H1 (cell line): ENCODE measurements around the gene AVPR2. TPM values are rescaled to one million over a fixed set of nuclear protein-coding genes. Genes with fewer than 3 reads are reported as not detected.

Experiments
- CTCF ChIA-PET: fragments of 300-600 bp; sonication (Branson Sonifier 250); formaldehyde crosslinking; loops from one replicate; lab custom pipeline; 2021; ENCODE audit not compliant: partially characterized antibody; lab: Charles Lee
- POLR2A ChIA-PET: fragments of 300-600 bp; sonication (Branson Sonifier 250); formaldehyde crosslinking; loops from one replicate; lab custom pipeline; 2021; ENCODE audit warnings: inconsistent platforms; ENCODE audit not compliant: partially characterized antibody; lab: Charles Lee
- DNase-seq, 2 experiments: peaks; one replicate each; pipeline versions ENCODE4 v3.0.0 to v3.0.0-alpha.2; 2010 to 2022; ENCODE audit warnings: low spot score in 2 of 2, low read depth in 1 of 2, mixed read lengths in 1 of 2
- FAIRE-seq: peaks from 2 replicates; lab custom pipeline; 2011; peaks lifted over from hg19 to GRCh38; lab: Jason Lieb, UNC
- H2AFZ ChIP-seq: 2 replicates; pipeline ENCODE4 v1.8.1; 2012; ENCODE audit warnings: low read length, inconsistent platforms
- H2AK5ac ChIP-seq: 2 replicates; pipeline ENCODE4 v1.6.1; 2013; ENCODE audit warnings: low read depth, low read length
- H2BK120ac ChIP-seq: replicated peaks from 2 replicates; pipeline ENCODE3; 2013; ENCODE audit warnings: low read depth, low read length, inconsistent platforms
- H2BK12ac ChIP-seq: 2 replicates; pipeline ENCODE4 v1.6.1; 2013; ENCODE audit warnings: low read depth, low read length
- H2BK15ac ChIP-seq: 2 replicates; pipeline ENCODE4 v1.6.1; 2013; ENCODE audit warnings: low read length
- H2BK20ac ChIP-seq: 2 replicates; pipeline ENCODE4 v1.6.1; 2013; ENCODE audit warnings: low read length
- H2BK5ac ChIP-seq: 2 replicates; pipeline ENCODE4 v1.6.1; 2013; ENCODE audit warnings: low read depth, low read length
- H3K14ac ChIP-seq: 2 replicates; pipeline ENCODE4 v1.6.1; 2013; ENCODE audit warnings: inconsistent platforms; ENCODE audit not compliant: insufficient read length
- H3K18ac ChIP-seq: 2 replicates; pipeline ENCODE4 v1.6.1; 2013; ENCODE audit warnings: low read length; ENCODE audit errors: extremely low read depth
- H3K23ac ChIP-seq: 2 replicates; pipeline ENCODE4 v1.6.1; 2013; ENCODE audit warnings: inconsistent platforms; ENCODE audit not compliant: insufficient read length
- H3K23me2 ChIP-seq: 2 replicates; pipeline ENCODE4 v1.6.1; 2013; ENCODE audit warnings: low read depth, low read length
- H3K27ac ChIP-seq: 2 replicates; pipeline ENCODE4 v1.6.1; 2011; ENCODE audit warnings: low read depth, low read length, inconsistent platforms
- H3K27me3 ChIP-seq, 4 experiments: replicated peaks in 1 of 4; 1 replicate in 1 of 4; 2 replicates in 3 of 4; pipeline versions ENCODE4 v1.6.1 to v1.8.1; 2011 to 2013; ENCODE audit warnings: low read length in 3 of 4, mild to moderate bottlenecking in 3 of 4, inconsistent platforms in 2 of 4, mixed read lengths in 2 of 4, moderate library complexity in 1 of 4; ENCODE audit not compliant: control insufficient read depth in 3 of 4, insufficient read depth in 3 of 4; ENCODE audit errors: extremely low read depth in 1 of 4
- H3K36me3 ChIP-seq, 4 experiments: 2 replicates each; pipeline versions ENCODE4 v1.6.1 to v1.8.1; 2011 to 2013; ENCODE audit warnings: mild to moderate bottlenecking in 4 of 4, low read length in 3 of 4, moderate library complexity in 2 of 4, control low read depth in 1 of 4, inconsistent platforms in 1 of 4; ENCODE audit not compliant: insufficient read depth in 4 of 4, control insufficient read depth in 2 of 4
- H3K4ac ChIP-seq: replicated peaks from 2 replicates; pipeline ENCODE3; 2013; ENCODE audit warnings: low read length, low read depth, mixed read lengths, inconsistent platforms; ENCODE audit not compliant: insufficient read length
- H3K4me1 ChIP-seq, 4 experiments: replicated peaks in 1 of 4; 1 replicate in 1 of 4; 2 replicates in 3 of 4; pipeline versions ENCODE4 v1.6.1 to v1.8.1; 2011 to 2013; ENCODE audit warnings: low read length in 3 of 4, inconsistent platforms in 2 of 4, mixed read lengths in 1 of 4; ENCODE audit not compliant: insufficient read depth in 4 of 4, control insufficient read depth in 3 of 4
- H3K4me2 ChIP-seq, 2 experiments: 2 replicates each; pipeline versions ENCODE4 v1.6.1 to v1.8.1; 2011 to 2013; ENCODE audit warnings: low read depth in 2 of 2, low read length in 2 of 2, control low read depth in 1 of 2, inconsistent platforms in 1 of 2, mild to moderate bottlenecking in 1 of 2; ENCODE audit not compliant: insufficient read depth in 1 of 2
- H3K4me3 ChIP-seq, 4 experiments: fragments of 200-600, 300-600 bp in 1 of 4; sonication (generic), shearing (Covaris generic), sonication (Bioruptor Twin) in 1 of 4; 2 replicates each; pipeline versions ENCODE4 v1.5.1 to v1.8.1; 2011 to 2016; ENCODE audit warnings: low read length in 4 of 4, low read depth in 3 of 4, control low read depth in 2 of 4, inconsistent platforms in 2 of 4, mild to moderate bottlenecking in 2 of 4, mixed read lengths in 1 of 4, moderate library complexity in 1 of 4; ENCODE audit not compliant: insufficient read depth in 2 of 4; ENCODE audit errors: extremely low read depth in 1 of 4
- H3K56ac ChIP-seq: replicated peaks from 2 replicates; pipeline ENCODE3; 2013; ENCODE audit warnings: low read depth, mild to moderate bottlenecking, mixed read lengths, low read length, inconsistent platforms; ENCODE audit not compliant: insufficient read length
- H3K79me1 ChIP-seq: 2 replicates; pipeline ENCODE4 v1.6.1; 2013; ENCODE audit warnings: low read depth, low read length, control low read depth
- H3K79me2 ChIP-seq, 2 experiments: 2 replicates each; pipeline versions ENCODE4 v1.6.1 to v1.8.1; 2012 to 2013; ENCODE audit warnings: low read length in 2 of 2, mild to moderate bottlenecking in 2 of 2, inconsistent platforms in 1 of 2; ENCODE audit not compliant: insufficient read depth in 2 of 2, control insufficient read depth in 1 of 2
- H3K9ac ChIP-seq, 4 experiments: replicated peaks in 1 of 4; 1 replicate in 1 of 4; 2 replicates in 3 of 4; pipeline versions ENCODE4 v1.6.1 to v1.8.1; 2011 to 2013; ENCODE audit warnings: low read depth in 3 of 4, low read length in 3 of 4, control low read depth in 2 of 4, mild to moderate bottlenecking in 2 of 4, moderate library complexity in 2 of 4, inconsistent platforms in 1 of 4; ENCODE audit errors: extremely low read depth in 1 of 4
- H3K9me3 ChIP-seq, 2 experiments: 2 replicates each; pipeline versions ENCODE4 v1.6.1 to v1.8.1; 2012 to 2013; ENCODE audit warnings: mild to moderate bottlenecking in 2 of 2, moderate library complexity in 2 of 2, control low read depth in 1 of 2, inconsistent platforms in 1 of 2, low read depth in 1 of 2, low read length in 1 of 2, mixed read lengths in 1 of 2; ENCODE audit not compliant: insufficient read depth in 2 of 2
- H4K20me1 ChIP-seq, 2 experiments: replicated peaks in 1 of 2; 2 replicates each; pipeline versions ENCODE3 to v1.8.1; 2011 to 2013; ENCODE audit warnings: inconsistent platforms in 2 of 2, low read length in 2 of 2, mild to moderate bottlenecking in 1 of 2; ENCODE audit not compliant: insufficient read depth in 2 of 2, control insufficient read depth in 1 of 2
- H4K5ac ChIP-seq: 2 replicates; pipeline ENCODE4 v1.6.1; 2013; ENCODE audit warnings: low read length, low read depth, mixed read lengths, inconsistent platforms; ENCODE audit not compliant: insufficient read length
- H4K8ac ChIP-seq: 2 replicates; pipeline ENCODE4 v1.8.0; 2013; ENCODE audit warnings: mild to moderate bottlenecking, moderate library complexity, low read length, inconsistent platforms; ENCODE audit not compliant: insufficient read depth; ENCODE audit errors: extremely low read depth
- H4K91ac ChIP-seq: replicated peaks from 2 replicates; pipeline ENCODE3; 2013; ENCODE audit warnings: low read length, mixed read lengths, inconsistent platforms; ENCODE audit not compliant: insufficient read length
- BRCA1 ChIP-seq: IDR thresholded peaks from 2 replicates; pipeline ENCODE4 v1.6.1; 2012; ENCODE audit warnings: low read depth, low read length, improper control_type of control experiment
- EZH2 ChIP-seq: fragments of 200-600 bp; sonication (generic); IDR thresholded peaks from 2 replicates; pipeline ENCODE4 v1.7.1; 2012; ENCODE audit warnings: low read depth, mild to moderate bottlenecking, moderate library complexity, low read length, inconsistent platforms; ENCODE audit not compliant: severe bottlenecking
- HDAC2 ChIP-seq, 2 experiments: fragments of 300-600 bp in 1 of 2; sonication (generic) in 1 of 2; IDR thresholded peaks; 2 replicates each; pipeline ENCODE4 v1.6.1; 2011 to 2012; ENCODE audit warnings: low read depth in 2 of 2, low read length in 2 of 2, mild to moderate bottlenecking in 2 of 2, moderate library complexity in 2 of 2, borderline replicate concordance in 1 of 2, inconsistent platforms in 1 of 2
- JUND ChIP-seq: IDR thresholded peaks from 2 replicates; pipeline ENCODE4 v1.6.1; 2011; ENCODE audit warnings: mild to moderate bottlenecking, improper control_type of control experiment, low read length
- WGBS, 2 experiments: shearing (Covaris generic) in 1 of 2; methylation state at CpG; one replicate each; pipeline versions ENCODE4 v1.1.6 to v1.1.7; 2013 to 2015; ENCODE audit warnings: low lambda C conversion rate in 2 of 2, mixed read lengths in 2 of 2, inconsistent platforms in 1 of 2, low coverage in 1 of 2, missing lambda C conversion rate in 1 of 2; ENCODE audit not compliant: insufficient replicate concordance in 2 of 2, insufficient coverage in 1 of 2, insufficient read length in 1 of 2; ENCODE audit errors: extremely low coverage in 1 of 2, missing lambda C conversion rate in 1 of 2; 5-methylcytosine and 5-hydroxymethylcytosine counted together
- polyA plus RNA-seq, 7 experiments: library from polyadenylated mRNA; depleted of rRNA in 3 of 7; stranded (reverse) in 5 of 7; unstranded in 2 of 7; fragments of >200 nt in 5 of 7; fragments of 200-250 nt in 2 of 7; gene quantifications; 1 replicate in 5 of 7; 2 replicates in 1 of 7; 4 replicates in 1 of 7; pipeline versions ENCODE4 v1.2.1 to v1.2.3, GENCODE V29; 2011 to 2013; ENCODE audit warnings: missing spikeins in 2 of 7, mixed read lengths in 2 of 7
- total RNA-seq: library from RNA; stranded (reverse); fragmentation: NEBNext Ultra II Directional; extraction: Animal tissue kit (Norgen Biotek cat#: 25700); gene quantifications from 2 replicates; pipeline ENCODE4 v1.2.1, GENCODE V29; 2021
- TF ChIP-seq, protein P1 (sequence below), 3 experiments: IDR thresholded peaks; 1 replicate in 2 of 3; 2 replicates in 1 of 3; pipeline versions ENCODE4 v1.5.1 to v1.6.1; 2011; ENCODE audit warnings: low read length in 3 of 3, mild to moderate bottlenecking in 3 of 3, inconsistent platforms in 2 of 3, low read depth in 1 of 3, moderate library complexity in 1 of 3; ENCODE audit not compliant: insufficient read depth in 1 of 3; ENCODE audit errors: control extremely low read depth in 1 of 3

Gene AVPR2
- total and polyA plus RNA-seq, 2 of the 8 experiments (the other 6 are each of a cell fraction or from before 2014, with no cell fraction given) = 0.09 TPM; not detected in 1

DNA sequence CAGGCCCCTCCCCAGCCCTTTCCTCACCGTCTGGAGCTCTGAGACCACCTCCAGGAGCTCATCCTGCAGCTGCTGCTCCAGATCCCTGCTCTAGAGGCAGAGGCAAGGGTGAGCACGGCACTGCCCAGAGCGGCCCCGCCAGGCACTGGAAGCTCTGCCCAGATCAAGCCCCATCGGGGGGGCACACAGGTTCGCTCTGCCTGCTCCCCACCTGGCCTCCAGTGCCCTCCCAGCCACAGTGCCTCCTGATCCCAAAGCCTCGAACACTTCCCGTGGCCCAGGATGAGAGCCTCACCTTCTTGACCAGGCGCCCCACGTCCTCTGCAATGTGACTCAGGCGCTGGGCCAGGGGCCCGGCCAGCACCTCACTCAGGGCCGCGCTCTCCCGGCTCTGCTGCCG, 16.6 kb downstream of the AVPR2 start:
- Histone ChIP-seq H3K4me3 (no peak overlapping the region), H3K14ac (no peak overlapping the region), H4K20me1 (peaks cover 0 to 2% of the 10 kb centered on the region in 2 experiments), H3K4me2 (no peak overlapping the region), H3K9ac (no peak overlapping the region), H3K4ac (no peak overlapping the region), H3K9me3 (no peaks in the 10 kb centered on the region), H4K8ac (no peak overlapping the region)
- no peak for FAIRE-seq
- POLR2A ChIA-PET = interaction anchor here (1.0 to 14.9 kb wide), 3 partner anchors 12 to 58 kb away, joined by 3 to 231 read pairs (median 9); partner anchors contain the start of genes NAA10 and RENBP
- TF ChIP-seq EZH2 (no peak), HDAC2 (IDR thresholded peaks at IDR 0.05; ENCODE audit: borderline replicate concordance in 1 of 2, low read depth in 2 of 2, low read length in 2 of 2) (no peak), JUND (no peak), BRCA1 (no peak)
- TF ChIP-seq, protein P1, sequence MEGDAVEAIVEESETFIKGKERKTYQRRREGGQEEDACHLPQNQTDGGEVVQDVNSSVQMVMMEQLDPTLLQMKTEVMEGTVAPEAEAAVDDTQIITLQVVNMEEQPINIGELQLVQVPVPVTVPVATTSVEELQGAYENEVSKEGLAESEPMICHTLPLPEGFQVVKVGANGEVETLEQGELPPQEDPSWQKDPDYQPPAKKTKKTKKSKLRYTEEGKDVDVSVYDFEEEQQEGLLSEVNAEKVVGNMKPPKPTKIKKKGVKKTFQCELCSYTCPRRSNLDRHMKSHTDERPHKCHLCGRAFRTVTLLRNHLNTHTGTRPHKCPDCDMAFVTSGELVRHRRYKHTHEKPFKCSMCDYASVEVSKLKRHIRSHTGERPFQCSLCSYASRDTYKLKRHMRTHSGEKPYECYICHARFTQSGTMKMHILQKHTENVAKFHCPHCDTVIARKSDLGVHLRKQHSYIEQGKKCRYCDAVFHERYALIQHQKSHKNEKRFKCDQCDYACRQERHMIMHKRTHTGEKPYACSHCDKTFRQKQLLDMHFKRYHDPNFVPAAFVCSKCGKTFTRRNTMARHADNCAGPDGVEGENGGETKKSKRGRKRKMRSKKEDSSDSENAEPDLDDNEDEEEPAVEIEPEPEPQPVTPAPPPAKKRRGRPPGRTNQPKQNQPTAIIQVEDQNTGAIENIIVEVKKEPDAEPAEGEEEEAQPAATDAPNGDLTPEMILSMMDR (IDR thresholded peaks at IDR 0.05; ENCODE audit: control extremely low read depth in 1 of 3, insufficient read depth in 1 of 3, low read depth in 1 of 3, low read length in 3 of 3) = no peak
- TF ChIP-seq, all 59 proteins: peak for 0
- H4K91ac ChIP-seq = no peak overlapping the region
- H2BK20ac ChIP-seq = no peak overlapping the region
- H3K79me1 ChIP-seq = no peaks in the 10 kb centered on the region; the same call in 1 of the 2 replicates
- 0 out of 8 replicates have a peak, but pooled peaks cover 0 to 2% (median 0%) of the 10 kb centered on the region in 4 experiments for H3K36me3 ChIP-seq
- H2BK12ac ChIP-seq = no peak overlapping the region
- H2BK120ac ChIP-seq = no peak overlapping the region
- H2AFZ ChIP-seq = no peak overlapping the region
- H3K18ac ChIP-seq = no peak overlapping the region
- H3K56ac ChIP-seq = no peak overlapping the region
- H2BK15ac ChIP-seq = no peak overlapping the region
- peaks cover 0 to 3% of the 10 kb centered on the region in 2 experiments; a peak in 1 of 4 replicates for H3K79me2 ChIP-seq
- H3K23ac ChIP-seq = no peak overlapping the region
- no peak overlapping the region for H3K27ac ChIP-seq
- H3K4me1 ChIP-seq = peaks cover 0 to 7% (median 1%) of the 10 kb centered on the region in 4 experiments; a peak in 5 of 7 replicates
- 100% methylated on average over 2 of the region's 16 CpGs; no CpG with 5 or more reads in 1 of the 2 experiments for WGBS, 2 experiments
- H2AK5ac ChIP-seq = no peak overlapping the region
- CTCF ChIA-PET = interaction anchor here (0.8 to 7.0 kb wide), 5 partner anchors 10 to 153 kb away, joined by 3 to 65 read pairs (median 3); no protein-coding TSS in a partner anchor
- no peak for DNase-seq
- no peak overlapping the region for H4K5ac ChIP-seq
- H2BK5ac ChIP-seq = no peak overlapping the region
- H3K27me3 ChIP-seq = no peaks in the 10 kb centered on the region
- H3K23me2 ChIP-seq = 0 out of 2 replicates have a peak, but pooled peaks cover 3% of the 10 kb centered on the region
